K562 (cell line): ENCODE data around the gene TMEM59. TPM values are rescaled to one million over a fixed set of nuclear protein-coding genes. Genes with fewer than 3 reads are reported as not detected.

Experiments used
- ATAC-seq: fragments of 200-7000 bp; cut with Tn5 transposase; 3 replicates; pipeline ENCODE4 v1.9.1; 2020; ENCODE audit warnings: moderate library complexity
- BruUV-seq: library from RNA; stranded (reverse); fragments of 400-500 nt; replicated peaks from 2 replicates; lab custom pipeline; 2021; lab: Mats Ljungman, UMichigan
- CTCF ChIA-PET: fragments of 300-600 bp; formaldehyde crosslinking; extraction: SDS; loops from one replicate; lab custom pipeline; 2021; ENCODE audit warnings: low intra/inter-chr PET ratio; lab: Yijun Ruan, JAX
- POLR2A ChIA-PET: fragments of 300-600, 350-650 bp; sonication (Branson Sonifier 250); formaldehyde crosslinking; extraction: SDS; loops from one replicate; lab custom pipeline; 2021; ENCODE audit warnings: antibody characterized with exemption, inconsistent platforms; lab: Yijun Ruan, JAX
- DNase-seq, 4 experiments: peaks; one replicate each; pipeline versions ENCODE4 v3.0.0 to v3.0.0-alpha.2; 2011 to 2018; ENCODE audit warnings: low spot score in 3 of 4, mixed read lengths in 3 of 4; ENCODE audit errors: extremely low read depth in 1 of 4
- FAIRE-seq: peaks from 2 replicates; lab custom pipeline; 2011; peaks lifted over from hg19 to GRCh38; lab: Jason Lieb, UNC
- H2AFZ ChIP-seq: 2 replicates; pipeline ENCODE4 v1.6.0; 2011; ENCODE audit warnings: low read depth, low read length, control low read depth, inconsistent platforms
- H3K27ac ChIP-seq: fragments of 200-600 bp; 3 replicates; pipeline ENCODE4 v1.8.0; 2011; ENCODE audit warnings: low read depth, mild to moderate bottlenecking, control low read depth, inconsistent platforms, low read length, moderate library complexity, mixed read lengths; ENCODE audit errors: extremely low read depth
- H3K27me3 ChIP-seq, 2 experiments: fragments of 300-600 bp in 1 of 2; 2 replicates in 1 of 2; 3 replicates in 1 of 2; pipeline versions ENCODE4 v1.6.0 to v1.8.0; 2011; ENCODE audit warnings: inconsistent platforms in 2 of 2, low read length in 2 of 2, mild to moderate bottlenecking in 1 of 2, mixed read lengths in 1 of 2, moderate library complexity in 1 of 2; ENCODE audit not compliant: control insufficient read depth in 2 of 2, insufficient read depth in 2 of 2
- H3K36me3 ChIP-seq: fragments of 300-600 bp; 3 replicates; pipeline ENCODE4 v1.8.0; 2011; ENCODE audit warnings: mild to moderate bottlenecking, low read length, inconsistent platforms; ENCODE audit not compliant: control insufficient read depth, insufficient read depth
- H3K4me1 ChIP-seq, 2 experiments: fragments of 200-600 bp in 1 of 2; replicated peaks in 1 of 2; 2 replicates in 1 of 2; 3 replicates in 1 of 2; pipeline versions ENCODE4 v1.5.1 to v1.8.0; 2011; ENCODE audit warnings: inconsistent platforms in 2 of 2, low read length in 2 of 2, mild to moderate bottlenecking in 1 of 2, mixed read lengths in 1 of 2, moderate library complexity in 1 of 2; ENCODE audit not compliant: control insufficient read depth in 2 of 2, insufficient read depth in 2 of 2
- H3K4me2 ChIP-seq: 2 replicates; pipeline ENCODE4 v1.6.1; 2011; ENCODE audit warnings: low read length, control low read depth, inconsistent platforms, mixed read lengths; ENCODE audit not compliant: insufficient read depth
- H3K4me3 ChIP-seq: fragments of 200-600 bp; sonication (generic), shearing (Covaris generic); 2 replicates; pipeline ENCODE4 v1.5.1; 2016; ENCODE audit warnings: control low read depth, inconsistent platforms
- H3K79me2 ChIP-seq: fragments of 200-600 bp; 3 replicates; pipeline ENCODE4 v1.8.0; 2011; ENCODE audit warnings: low read length, inconsistent platforms; ENCODE audit not compliant: control insufficient read depth, insufficient read depth
- H3K9ac ChIP-seq, 2 experiments: 2 replicates each; pipeline versions ENCODE4 v1.6.0 to v1.6.1; 2011; ENCODE audit warnings: low read depth in 2 of 2, low read length in 2 of 2, control low read depth in 1 of 2, inconsistent platforms in 1 of 2, mild to moderate bottlenecking in 1 of 2, mixed read lengths in 1 of 2; ENCODE audit not compliant: insufficient read depth in 1 of 2
- H3K9me1 ChIP-seq: one replicate; pipeline ENCODE4 v1.6.0; 2011; ENCODE audit warnings: inconsistent platforms, mild to moderate bottlenecking, low read length, moderate library complexity; ENCODE audit not compliant: control insufficient read depth, insufficient read depth
- H3K9me3 ChIP-seq: replicated peaks from 2 replicates; pipeline ENCODE4 v1.5.1; 2011; ENCODE audit warnings: low read depth, low read length, inconsistent platforms; ENCODE audit not compliant: control insufficient read depth, insufficient read depth
- H4K20me1 ChIP-seq: replicated peaks from 2 replicates; pipeline ENCODE4 v1.6.1; 2011; ENCODE audit warnings: low read length, inconsistent platforms, mixed read lengths; ENCODE audit not compliant: control insufficient read depth, insufficient read depth
- DACH1 ChIP-seq: fragments of 450-650 bp; IDR thresholded peaks from 2 replicates; pipeline ENCODE4 v1.6.1; 2018; ENCODE audit not compliant: partially characterized antibody
- FOXA3 ChIP-seq, 2 experiments: fragments of 450-650 bp in 1 of 2; sonication (generic) in 1 of 2; formaldehyde crosslinking; IDR thresholded peaks in 1 of 2; conservative IDR thresholded peaks in 1 of 2; 2 replicates each; pipeline versions ENCODE4 v1.4.0 to v1.8.0; 2020 to 2022; ENCODE audit warnings: mild to moderate bottlenecking in 2 of 2, missing genetic modification reagents in 1 of 2
- JUN ChIP-seq, 2 experiments: sonication (generic) in 1 of 2; formaldehyde crosslinking in 1 of 2; IDR thresholded peaks; 2 replicates each; pipeline versions ENCODE4 v1.6.1 to v1.8.0; 2012 to 2022; ENCODE audit warnings: borderline replicate concordance in 2 of 2, mild to moderate bottlenecking in 2 of 2, improper control_type of control experiment in 1 of 2, low read depth in 1 of 2, low read length in 1 of 2, missing genetic modification reagents in 1 of 2
- NUFIP1 ChIP-seq: fragments of 450-650 bp; IDR thresholded peaks from 2 replicates; pipeline ENCODE4 v1.6.1; 2018; ENCODE audit not compliant: partially characterized antibody
- PHB2 ChIP-seq: fragments of 450-650 bp; IDR thresholded peaks from 2 replicates; pipeline ENCODE4 v1.6.1; 2017; ENCODE audit warnings: low read depth
- PML ChIP-seq: IDR thresholded peaks from 2 replicates; pipeline ENCODE4 v1.6.1; 2012; ENCODE audit warnings: low read length, inconsistent platforms
- RAD21 ChIP-seq, 2 experiments: fragments of 250-450 bp in 1 of 2; fragments of 450-650 bp in 1 of 2; sonication (Bioruptor Pico) in 1 of 2; formaldehyde crosslinking in 1 of 2; IDR thresholded peaks in 1 of 2; conservative IDR thresholded peaks in 1 of 2; 2 replicates each; pipeline versions ENCODE4 v1.4.0 to v1.8.0; 2020 to 2022; ENCODE audit warnings: mild to moderate bottlenecking in 2 of 2, moderate library complexity in 1 of 2
- SMARCC2 ChIP-seq: fragments of 450-650 bp; IDR thresholded peaks from 2 replicates; pipeline ENCODE4 v1.6.1; 2017; ENCODE audit warnings: antibody characterized with exemption, moderate library complexity, mild to moderate bottlenecking, low read depth
- SPI1 ChIP-seq: IDR thresholded peaks from 2 replicates; pipeline ENCODE4 v1.6.1; 2011; ENCODE audit warnings: low read depth, low read length, control low read depth, borderline replicate concordance
- YY1 ChIP-seq, 3 experiments: IDR thresholded peaks; 2 replicates each; pipeline ENCODE4 v1.6.1; 2011; ENCODE audit warnings: low read length in 2 of 3, mild to moderate bottlenecking in 2 of 3, moderate library complexity in 2 of 3, borderline replicate concordance in 1 of 3, control low read depth in 1 of 3, low read depth in 1 of 3; ENCODE audit not compliant: insufficient read depth in 3 of 3, insufficient replicate concordance in 2 of 3, control insufficient read depth in 1 of 3, insufficient read length in 1 of 3; ENCODE audit errors: extremely low read depth in 1 of 3
- WGBS: fragments of 100-300 bp; shearing (Covaris generic); methylation state at CpG from one replicate; pipeline ENCODE4 v1.1.6; 2016; ENCODE audit warnings: low coverage, mixed read lengths; ENCODE audit not compliant: insufficient coverage; ENCODE audit errors: missing lambda C conversion rate; 5-methylcytosine and 5-hydroxymethylcytosine counted together
- in situ Hi-C: fragments of 300-500 bp; cut with MboI; formaldehyde crosslinking; loops from 4 replicates; pipeline ENCODE4 v1.15.0; 2018; ENCODE audit warnings: inconsistent platforms, mixed read lengths
- intact Hi-C: fragments of 100-400 bp; cut with micrococcal nuclease; formaldehyde crosslinking; loops from 2 replicates; pipeline ENCODE4 v1.14.2; 2022
- polyA plus RNA-seq, 8 experiments: library from polyadenylated mRNA; depleted of rRNA in 4 of 8; stranded (reverse) in 5 of 8; unstranded in 3 of 8; fragments of >200 nt; fragmentation: Nextera tagmentation in 2 of 8; fragmentation: Illumina TruSeq in 1 of 8; extraction: Ambion mirVana in 2 of 8; extraction: Trizol in 1 of 8; gene quantifications; 2 replicates each; pipeline versions ENCODE4 v1.2.1 to v1.2.3, GENCODE V29; 2011 to 2014; ENCODE audit warnings: inconsistent platforms in 1 of 8, missing spikeins in 1 of 8
- total RNA-seq, 7 experiments: library from RNA; depleted of rRNA in 6 of 7; stranded (reverse); fragments of >200 nt in 6 of 7; fragmentation: Illumina TruSeq in 2 of 7; extraction: Trizol in 2 of 7; gene quantifications; 2 replicates each; pipeline versions ENCODE4 v1.2.1 to v1.2.3, GENCODE V29; 2011 to 2021; ENCODE audit warnings: low replicate concordance in 1 of 7
- TF ChIP-seq, protein P1 (sequence below), 3 experiments: IDR thresholded peaks in 2 of 3; conservative IDR thresholded peaks in 1 of 3; 2 replicates each; pipeline ENCODE4 v1.5.1; 2011 to 2012; ENCODE audit warnings: low read length in 3 of 3, mild to moderate bottlenecking in 3 of 3, control low read depth in 2 of 3, improper control_type of control experiment in 1 of 3, inconsistent platforms in 1 of 3, low read depth in 1 of 3, mixed read lengths in 1 of 3, moderate library complexity in 1 of 3; ENCODE audit not compliant: insufficient read depth in 2 of 3
- TF ChIP-seq, protein P2 (sequence below): fragments of 250-450 bp; sonication (Bioruptor Pico); IDR thresholded peaks from 2 replicates; pipeline ENCODE4 v1.8.0; 2022; ENCODE audit warnings: moderate library complexity, mild to moderate bottlenecking, inconsistent platforms
- TF ChIP-seq, protein P3 (sequence below): IDR thresholded peaks from 2 replicates; pipeline ENCODE4 v1.6.1; 2011; ENCODE audit warnings: borderline replicate concordance, low read depth, mild to moderate bottlenecking, moderate library complexity, low read length; ENCODE audit not compliant: insufficient read depth, poor library complexity, severe bottlenecking

Gene TMEM59
- total and polyA plus RNA-seq, 9 of the 15 experiments (the other 6 are each of a cell fraction or from before 2014, with no cell fraction given): 93.1 to 316 (median 151) TPM

DNA sequence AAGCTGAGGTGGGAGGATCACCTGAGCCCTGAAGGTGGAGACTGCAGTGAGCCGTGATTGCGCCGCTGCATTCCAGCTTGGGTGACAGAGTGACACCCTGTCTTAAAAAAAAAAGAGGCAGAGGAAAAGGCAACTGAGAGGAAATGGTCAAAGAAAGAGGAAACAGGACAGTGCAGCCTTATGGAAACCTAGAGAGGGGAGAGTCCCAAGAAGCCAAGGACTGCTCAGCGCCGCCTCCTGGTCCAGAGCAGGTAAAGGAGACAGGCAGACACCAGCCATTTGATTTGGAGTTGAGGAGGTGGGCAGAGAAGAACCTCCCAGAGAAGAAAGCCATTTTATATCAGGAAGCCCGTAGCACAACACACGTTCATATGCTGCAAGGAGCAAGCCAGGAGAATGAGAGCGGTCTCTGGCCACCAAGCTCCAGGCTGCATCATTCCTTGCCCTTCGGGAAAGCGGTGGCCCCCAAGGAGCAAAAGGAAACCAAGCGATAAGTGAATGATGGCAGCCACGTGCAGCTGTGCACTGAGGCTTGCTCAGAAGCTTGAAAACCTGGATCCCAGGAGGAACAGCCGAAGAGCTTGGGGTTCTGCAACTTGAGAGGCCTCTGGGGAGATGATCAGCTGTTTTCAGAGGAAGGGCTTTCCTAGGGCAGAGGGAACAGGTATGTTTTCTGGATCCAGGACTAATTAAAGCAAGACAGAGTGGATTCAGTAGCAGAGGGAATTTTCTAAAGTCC lies 73.1 kb downstream of the TMEM59 start:
- in situ Hi-C loops: no loop called here
- ChIA-PET CTCF (no interaction called here), POLR2A (interaction anchor here (0.9 kb wide), 1 partner anchor 10 kb away, joined by 3 read pairs; no protein-coding TSS in a partner anchor)
- Histone ChIP-seq H3K4me1 (peaks cover 4 to 9% of the 10 kb centered on the region in 2 experiments; a peak in 4 of 5 replicates), H3K36me3 (no peaks in the 10 kb centered on the region), H3K27me3 (no peaks in the 10 kb centered on the region), H3K27ac (no peak overlapping the region), H2AFZ (peak overlapping the region; percentile 42; the same call in 1 of the 2 replicates), H3K4me2 (no peak overlapping the region), H4K20me1 (no peaks in the 10 kb centered on the region), H3K79me2 (no peaks in the 10 kb centered on the region), H3K9me3 (no peaks in the 10 kb centered on the region), H3K9me1 (no peaks in the 10 kb centered on the region), H3K9ac (no peak overlapping the region), H3K4me3 (no peak overlapping the region)
- FAIRE-seq (peak; percentile 51), DNase-seq (peak in 3 of 4 experiments; percentile 12 to 45 (median 38)), ATAC-seq (peak; percentile 85)
- 53% methylated on average over 13 of the region's 13 CpGs for WGBS
- no TSS peak for BruUV-seq
- intact Hi-C loops: no loop called here
- TF ChIP-seq NUFIP1: no peak
- TF ChIP-seq JUN (IDR thresholded peaks at IDR 0.05; ENCODE audit: borderline replicate concordance, low read depth, low read length): no peak
- TF ChIP-seq JUN (CRISPR knock-in tag; IDR thresholded peaks at IDR 0.05; ENCODE audit: borderline replicate concordance): no peak
- no peak for TF ChIP-seq SMARCC2
- no peak for TF ChIP-seq PHB2
- no peak for TF ChIP-seq PML
- TF ChIP-seq SPI1: peak; percentile 50; the same call in 1 of the 2 replicates
- TF ChIP-seq RAD21 (CRISPR knock-in tag; conservative IDR thresholded peaks at IDR 0.05 in 1 of 2, IDR thresholded peaks at IDR 0.05 in 1 of 2): peak in 1 of 2 experiments; percentile 43; a peak in 2 of 4 replicates
- peak in 1 of 3 experiments; percentile 7 for TF ChIP-seq YY1 (IDR thresholded peaks at IDR 0.05; ENCODE audit: borderline replicate concordance in 1 of 3, control insufficient read depth in 1 of 3, extremely low read depth in 1 of 3, insufficient read depth in 3 of 3, insufficient read length in 1 of 3, insufficient replicate concordance in 2 of 3, low read depth in 1 of 3, low read length in 2 of 3)
- TF ChIP-seq, protein P1, sequence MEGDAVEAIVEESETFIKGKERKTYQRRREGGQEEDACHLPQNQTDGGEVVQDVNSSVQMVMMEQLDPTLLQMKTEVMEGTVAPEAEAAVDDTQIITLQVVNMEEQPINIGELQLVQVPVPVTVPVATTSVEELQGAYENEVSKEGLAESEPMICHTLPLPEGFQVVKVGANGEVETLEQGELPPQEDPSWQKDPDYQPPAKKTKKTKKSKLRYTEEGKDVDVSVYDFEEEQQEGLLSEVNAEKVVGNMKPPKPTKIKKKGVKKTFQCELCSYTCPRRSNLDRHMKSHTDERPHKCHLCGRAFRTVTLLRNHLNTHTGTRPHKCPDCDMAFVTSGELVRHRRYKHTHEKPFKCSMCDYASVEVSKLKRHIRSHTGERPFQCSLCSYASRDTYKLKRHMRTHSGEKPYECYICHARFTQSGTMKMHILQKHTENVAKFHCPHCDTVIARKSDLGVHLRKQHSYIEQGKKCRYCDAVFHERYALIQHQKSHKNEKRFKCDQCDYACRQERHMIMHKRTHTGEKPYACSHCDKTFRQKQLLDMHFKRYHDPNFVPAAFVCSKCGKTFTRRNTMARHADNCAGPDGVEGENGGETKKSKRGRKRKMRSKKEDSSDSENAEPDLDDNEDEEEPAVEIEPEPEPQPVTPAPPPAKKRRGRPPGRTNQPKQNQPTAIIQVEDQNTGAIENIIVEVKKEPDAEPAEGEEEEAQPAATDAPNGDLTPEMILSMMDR (IDR thresholded peaks at IDR 0.05 in 2 of 3, conservative IDR thresholded peaks at IDR 0.05 in 1 of 3; ENCODE audit: insufficient read depth in 2 of 3, low read depth in 1 of 3, low read length in 3 of 3): peak; percentile 49 to 62 (median 50)
- no peak for TF ChIP-seq FOXA3 (CRISPR knock-in tag; conservative IDR thresholded peaks at IDR 0.05 in 1 of 2, IDR thresholded peaks at IDR 0.05 in 1 of 2)
- peak; percentile 55 for TF ChIP-seq DACH1
- TF ChIP-seq, protein P2, sequence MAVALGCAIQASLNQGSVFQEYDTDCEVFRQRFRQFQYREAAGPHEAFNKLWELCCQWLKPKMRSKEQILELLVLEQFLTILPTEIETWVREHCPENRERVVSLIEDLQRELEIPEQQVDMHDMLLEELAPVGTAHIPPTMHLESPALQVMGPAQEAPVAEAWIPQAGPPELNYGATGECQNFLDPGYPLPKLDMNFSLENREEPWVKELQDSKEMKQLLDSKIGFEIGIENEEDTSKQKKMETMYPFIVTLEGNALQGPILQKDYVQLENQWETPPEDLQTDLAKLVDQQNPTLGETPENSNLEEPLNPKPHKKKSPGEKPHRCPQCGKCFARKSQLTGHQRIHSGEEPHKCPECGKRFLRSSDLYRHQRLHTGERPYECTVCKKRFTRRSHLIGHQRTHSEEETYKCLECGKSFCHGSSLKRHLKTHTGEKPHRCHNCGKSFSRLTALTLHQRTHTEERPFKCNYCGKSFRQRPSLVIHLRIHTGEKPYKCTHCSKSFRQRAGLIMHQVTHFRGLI (CRISPR knock-in tag): no peak
- TF ChIP-seq, protein P3, sequence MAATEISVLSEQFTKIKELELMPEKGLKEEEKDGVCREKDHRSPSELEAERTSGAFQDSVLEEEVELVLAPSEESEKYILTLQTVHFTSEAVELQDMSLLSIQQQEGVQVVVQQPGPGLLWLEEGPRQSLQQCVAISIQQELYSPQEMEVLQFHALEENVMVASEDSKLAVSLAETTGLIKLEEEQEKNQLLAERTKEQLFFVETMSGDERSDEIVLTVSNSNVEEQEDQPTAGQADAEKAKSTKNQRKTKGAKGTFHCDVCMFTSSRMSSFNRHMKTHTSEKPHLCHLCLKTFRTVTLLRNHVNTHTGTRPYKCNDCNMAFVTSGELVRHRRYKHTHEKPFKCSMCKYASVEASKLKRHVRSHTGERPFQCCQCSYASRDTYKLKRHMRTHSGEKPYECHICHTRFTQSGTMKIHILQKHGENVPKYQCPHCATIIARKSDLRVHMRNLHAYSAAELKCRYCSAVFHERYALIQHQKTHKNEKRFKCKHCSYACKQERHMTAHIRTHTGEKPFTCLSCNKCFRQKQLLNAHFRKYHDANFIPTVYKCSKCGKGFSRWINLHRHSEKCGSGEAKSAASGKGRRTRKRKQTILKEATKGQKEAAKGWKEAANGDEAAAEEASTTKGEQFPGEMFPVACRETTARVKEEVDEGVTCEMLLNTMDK: peak; percentile 32
